C4-2B (cell line): ENCODE results near the gene ADCY9.

ENCODE experiments used
- ZFX ChIP-seq: fragments of 450-650 bp; IDR thresholded peaks from 2 replicates; pipeline ENCODE4 v1.6.1; 2017
- TF ChIP-seq, protein P1 (sequence below): fragments of 450-650 bp; conservative IDR thresholded peaks from 2 replicates; pipeline ENCODE4 v1.5.1; 2017; ENCODE audit warnings: mild to moderate bottlenecking

GRCh38 chr16:4008116-4008515 is 108.1 kb downstream of the ADCY9 start:
- TF ChIP-seq, protein P1, sequence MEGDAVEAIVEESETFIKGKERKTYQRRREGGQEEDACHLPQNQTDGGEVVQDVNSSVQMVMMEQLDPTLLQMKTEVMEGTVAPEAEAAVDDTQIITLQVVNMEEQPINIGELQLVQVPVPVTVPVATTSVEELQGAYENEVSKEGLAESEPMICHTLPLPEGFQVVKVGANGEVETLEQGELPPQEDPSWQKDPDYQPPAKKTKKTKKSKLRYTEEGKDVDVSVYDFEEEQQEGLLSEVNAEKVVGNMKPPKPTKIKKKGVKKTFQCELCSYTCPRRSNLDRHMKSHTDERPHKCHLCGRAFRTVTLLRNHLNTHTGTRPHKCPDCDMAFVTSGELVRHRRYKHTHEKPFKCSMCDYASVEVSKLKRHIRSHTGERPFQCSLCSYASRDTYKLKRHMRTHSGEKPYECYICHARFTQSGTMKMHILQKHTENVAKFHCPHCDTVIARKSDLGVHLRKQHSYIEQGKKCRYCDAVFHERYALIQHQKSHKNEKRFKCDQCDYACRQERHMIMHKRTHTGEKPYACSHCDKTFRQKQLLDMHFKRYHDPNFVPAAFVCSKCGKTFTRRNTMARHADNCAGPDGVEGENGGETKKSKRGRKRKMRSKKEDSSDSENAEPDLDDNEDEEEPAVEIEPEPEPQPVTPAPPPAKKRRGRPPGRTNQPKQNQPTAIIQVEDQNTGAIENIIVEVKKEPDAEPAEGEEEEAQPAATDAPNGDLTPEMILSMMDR = no peak
- no peak for TF ChIP-seq ZFX
